Heart right ventricle (tissue), 16 donors: ENCODE results near the gene TGFB2. TPM values are rescaled to one million over a fixed set of nuclear protein-coding genes. Genes with fewer than 3 reads are reported as not detected.

Source experiments
- ATAC-seq, 8 donors: fragments of 200-7000 bp; cut with Tn5 transposase; one replicate each; pipeline ENCODE4 v1.9.1; 2020; ENCODE audit warnings: mild to moderate bottlenecking in 8 of 8, moderate library complexity in 8 of 8, moderate number of reproducible peaks in 1 of 8
- DNase-seq, 2 donors: peaks; one replicate each; pipeline ENCODE4 v3.0.0-alpha.2; 2020
- H3K27ac ChIP-seq, 10 donors: fragments of 200-600 bp; sonication (generic) in 2 of 10; one replicate each; pipeline versions ENCODE4 v1.5.0 to v1.8.0; 2020 to 2022; ENCODE audit warnings: mild to moderate bottlenecking in 3 of 10
- H3K27me3 ChIP-seq, 7 donors: fragments of 200-600 bp; one replicate each; pipeline ENCODE4 v1.8.0; 2021 to 2022; ENCODE audit warnings: mild to moderate bottlenecking in 2 of 7
- H3K36me3 ChIP-seq, 9 donors: fragments of 200-600 bp; sonication (generic) in 1 of 9; one replicate each; pipeline versions ENCODE4 v1.5.0 to v1.8.0; 2020 to 2022; ENCODE audit warnings: mild to moderate bottlenecking in 2 of 9
- H3K4me1 ChIP-seq, 9 donors: fragments of 200-600 bp; sonication (generic) in 1 of 9; one replicate each; pipeline versions ENCODE4 v1.5.0 to v1.8.0; 2020 to 2022; ENCODE audit warnings: mild to moderate bottlenecking in 4 of 9
- H3K4me3 ChIP-seq, 10 donors: fragments of 200-600 bp; sonication (generic) in 2 of 10; one replicate each; pipeline versions ENCODE4 v1.5.0 to v1.8.0; 2020 to 2022; ENCODE audit warnings: mild to moderate bottlenecking in 7 of 10, moderate library complexity in 2 of 10
- H3K9me3 ChIP-seq, 11 donors: fragments of 200-600 bp in 10 of 11; sonication (generic) in 2 of 11; one replicate each; pipeline versions ENCODE4 v1.5.0 to v1.8.0; 2013 to 2022; ENCODE audit warnings: mild to moderate bottlenecking in 2 of 11, control low read depth in 1 of 11, moderate library complexity in 1 of 11
- CTCF ChIP-seq, 9 donors: fragments of 200-600 bp; sonication (generic) in 2 of 9; IDR thresholded peaks; one replicate each; pipeline versions ENCODE4 v1.5.0 to v1.8.0; 2021 to 2022; ENCODE audit warnings: antibody characterized with exemption in 9 of 9, mild to moderate bottlenecking in 5 of 9, moderate library complexity in 1 of 9
- WGBS, 2 donors: extraction: QIAGEN DNeasy Blood & Tissue Kit; methylation state at CpG; one replicate each; pipeline ENCODE4 v1.1.7; 2013; ENCODE audit warnings: inconsistent platforms in 1 of 2; 5-methylcytosine and 5-hydroxymethylcytosine counted together
- intact Hi-C, 10 donors: fragments of 100-400 bp; cut with DNase I; formaldehyde crosslinking; loops; one replicate each; pipeline versions ENCODE4 v1.11.1 to v1.14.2; 2022
- polyA plus RNA-seq, 2 donors: library from polyadenylated mRNA; stranded (reverse); fragments of 200-250 nt; gene quantifications; one replicate each; pipeline ENCODE4 v1.2.3, GENCODE V29; 2013
- total RNA-seq, 10 donors: library from RNA; stranded (reverse); fragmentation: NEBNext Ultra II Directional in 3 of 10; extraction: Animal tissue kit (Norgen Biotek cat#: 25700) in 3 of 10; gene quantifications; one replicate each; pipeline versions ENCODE4 v1.2.1 to v1.2.4, GENCODE V29; 2021 to 2023
- donor health status: Arrhythmogenic right ventricular cardiomyopathy.
- donor health status: ischemic (EF 13 %, LVEDD 7.1; RV severe dilation, severe dysfunction).
- donor health status: healthy with polysubstance abuse.
- donor health status: DM: no; HTN: yes; CAD: no.
- donor health status: DM: no; HTN: no; CAD: no.
- donor health status: ischemic (EF 25% LVEDD 6.9; RV normal size, moderate dysfunction).
- donor health status: ischemic (EF 25% LVEDD 5.7; RV mildly dilated, moderate dysfunction).
- donor health status: healthy.
- donor health status: DM: yes; HTN: yes; CAD: no.
- donor health status: Ischemic cardiomyopathy.
- donor health status: ischemic (EF 35%, LVEDD 5.7; RV mildly dilated, moderate dysfunction).
- donor health status: nonischemic (EF 11% LVEDD 7.7; RV severe dilation, severe dysfunction).
- donor health status: DM: yes; HTN: yes; CAD: no.
- donor health status: PGD.
- donor health status: ischemic (EF 29% LVEDD 5.4; RV normal size, mild dysfunction).
- donor health status: nonischemic (EF 23%, LVEDD 6.1; RV moderate dilation, normal function).

Gene TGFB2
- total and polyA plus RNA-seq, 12 donors = 0.51 to 63.3 (median 4.8) TPM

GRCh38 chr1:218466341-218467010, 121.3 kb downstream of the TGFB2 start:
- H3K4me3 ChIP-seq = no peak overlapping the region
- no peak for TF ChIP-seq CTCF (IDR thresholded peaks at IDR 0.05)
- no peaks in the 10 kb centered on the region for H3K36me3 ChIP-seq
- ATAC-seq (peak in 1 of 8 donors; percentile 31), DNase-seq (no peak)
- 39 to 51% methylated on average over 6 of the region's 6 CpGs for WGBS, 2 donors
- intact Hi-C loops = loop anchor here in 4 of 10 donors (10.0 kb wide), 3 partner anchors 112 to 708 kb away; partner anchors contain the start of genes TGFB2 (in 2 of the 4) and LYPLAL1 (in 1 of the 4)
- H3K9me3 ChIP-seq = no peaks in the 10 kb centered on the region
- no peaks in the 10 kb centered on the region for H3K27me3 ChIP-seq
- peaks cover 4 to 59% (median 44%) of the 10 kb centered on the region in 9 donors for H3K4me1 ChIP-seq
- peak overlapping the region in 8 of 10 donors; percentile 6 to 79 (median 49) for H3K27ac ChIP-seq

DNA sequence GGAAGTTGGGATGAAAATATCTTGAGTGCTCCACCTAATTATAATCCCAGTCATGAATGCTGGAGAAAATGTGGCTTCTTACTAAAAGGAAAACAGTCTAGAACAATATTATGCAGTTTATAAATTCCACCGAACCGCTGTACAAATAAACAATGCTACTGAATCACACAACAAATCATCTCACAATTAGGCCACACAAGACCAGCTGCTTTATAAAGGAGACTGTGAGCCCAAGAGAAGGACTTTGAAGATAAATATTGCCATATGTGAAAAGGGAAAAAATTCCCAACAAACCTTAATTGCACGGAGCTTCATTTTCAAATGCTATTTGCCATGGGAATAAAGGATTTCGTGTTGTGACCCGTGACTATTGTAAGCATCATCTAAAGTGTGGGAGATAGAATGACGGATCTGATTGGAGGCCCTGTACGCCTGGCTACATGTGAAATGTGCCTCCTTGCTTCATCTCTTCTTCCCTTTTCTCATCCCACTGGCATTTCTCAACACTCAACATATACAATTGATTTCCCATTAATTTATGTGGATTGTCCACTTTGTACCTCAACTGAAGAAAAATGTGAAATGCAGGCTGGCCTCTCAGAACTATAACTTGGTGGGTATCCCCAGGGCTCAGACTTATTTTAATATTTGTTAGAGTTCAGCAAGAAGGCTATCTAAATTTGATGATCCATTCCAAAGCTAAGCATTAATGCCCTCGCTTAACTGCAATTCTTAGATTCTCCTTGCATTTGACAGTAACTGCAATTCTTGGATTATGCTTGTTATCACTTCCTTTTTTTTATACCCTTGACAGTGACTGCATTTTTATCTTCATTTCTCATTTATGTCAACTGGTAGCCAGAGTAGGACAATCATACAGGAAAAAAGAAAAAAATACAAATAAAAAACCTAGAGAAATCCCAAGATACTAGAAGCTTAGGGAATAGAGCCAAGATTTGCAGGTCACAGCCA, 122.3 kb downstream of the TGFB2 start:
- 78 to 83% methylated on average over 8 of the region's 8 CpGs for WGBS, 2 donors
- DNase-seq = no peak
- Histone ChIP-seq H3K36me3 (no peaks in the 10 kb centered on the region), H3K4me3 (no peak overlapping the region), H3K27ac (peak overlapping the region in 9 of 10 donors; percentile 6 to 79 (median 42)), H3K9me3 (no peaks in the 10 kb centered on the region), H3K27me3 (no peaks in the 10 kb centered on the region), H3K4me1 (peaks cover 4 to 52% (median 38%) of the 10 kb centered on the region in 9 donors)
- no peak for TF ChIP-seq CTCF (IDR thresholded peaks at IDR 0.05)
- no peak for ATAC-seq
- intact Hi-C loops = loop anchor here in 4 of 10 donors (10.0 kb wide), 3 partner anchors 113 to 707 kb away; partner anchors contain the start of genes TGFB2 (in 2 of the 4) and LYPLAL1 (in 1 of the 4)

GRCh38 chr1:218468711-218469110, 123.6 kb downstream of the TGFB2 start:
- H3K36me3 ChIP-seq = no peaks in the 10 kb centered on the region
- peaks cover under 1 to 49% (median 34%) of the 10 kb centered on the region in 9 donors for H3K4me1 ChIP-seq
- no peaks in the 10 kb centered on the region for H3K27me3 ChIP-seq
- no peak for TF ChIP-seq CTCF (IDR thresholded peaks at IDR 0.05)
- no peak overlapping the region for H3K4me3 ChIP-seq
- no peaks in the 10 kb centered on the region for H3K9me3 ChIP-seq
- 75 to 83% methylated on average over 4 of the region's 4 CpGs for WGBS, 2 donors
- DNase-seq (no peak), ATAC-seq (peak in 3 of 8 donors; percentile 18 to 29 (median 27))
- H3K27ac ChIP-seq = peak overlapping the region in 2 of 10 donors; percentile 15 to 73
- intact Hi-C loops = loop anchor here in 4 of 10 donors (10.0 kb wide), 3 partner anchors 114 to 706 kb away; partner anchors contain the start of genes TGFB2 (in 2 of the 4) and LYPLAL1 (in 1 of the 4)

- ATAC-seq (no peak), DNase-seq (no peak)
- TF ChIP-seq CTCF (IDR thresholded peaks at IDR 0.05) = no peak
- Histone ChIP-seq H3K4me3 (no peak overlapping the region), H3K4me1 (peaks cover 0 to 51% (median 31%) of the 10 kb centered on the region in 9 donors), H3K27ac (peak overlapping the region in 6 of 10 donors; percentile 38 to 68 (median 52)), H3K36me3 (no peaks in the 10 kb centered on the region), H3K27me3 (no peaks in the 10 kb centered on the region), H3K9me3 (no peaks in the 10 kb centered on the region)
- intact Hi-C loops = no loop called here
- WGBS, 2 donors = 90 to 96% methylated on average over 1 of the region's 1 CpG
Observed at GRCh38 chr1:218472885-218473284, 127.7 kb downstream of the TGFB2 start.
